HL-60 (cell line): ENCODE data around the gene DEFB132.

Experiments
- DNase-seq, 2 experiments: peaks; one replicate each; pipeline ENCODE4 v3.0.0-alpha.2; 2010 to 2020; ENCODE audit warnings: low read depth in 1 of 2, low spot score in 1 of 2
- H3K27ac ChIP-seq: fragments of 250-450 bp; sonication (Bioruptor Pico); replicated peaks from 2 replicates; pipeline ENCODE4 v1.5.1; 2020; ENCODE audit warnings: mild to moderate bottlenecking, moderate library complexity
- H3K27me3 ChIP-seq: fragments of 250-450 bp; sonication (Bioruptor Pico); 2 replicates; pipeline ENCODE4 v1.5.1; 2021; ENCODE audit warnings: mild to moderate bottlenecking, moderate library complexity; ENCODE audit not compliant: insufficient read depth, poor library complexity, severe bottlenecking
- H3K4me3 ChIP-seq: replicated peaks from 2 replicates; pipeline ENCODE4 v1.5.1; 2011; ENCODE audit warnings: mild to moderate bottlenecking, control low read depth, low read length; ENCODE audit not compliant: insufficient read depth
- CTCF ChIP-seq: IDR thresholded peaks from one replicate; pipeline ENCODE4 v1.5.1; 2011; ENCODE audit warnings: low read length, control low read depth, inconsistent platforms; ENCODE audit not compliant: insufficient read depth
- GABPA ChIP-seq: IDR thresholded peaks from 2 replicates; pipeline ENCODE4 v1.6.1; 2012; ENCODE audit warnings: low read depth
- POLR2AphosphoS5 ChIP-seq: IDR thresholded peaks from 2 replicates; pipeline ENCODE4 v1.6.1; 2012; ENCODE audit warnings: low read depth
- SPI1 ChIP-seq: IDR thresholded peaks from 2 replicates; pipeline ENCODE4 v1.6.1; 2012; ENCODE audit warnings: low read depth, mild to moderate bottlenecking, borderline replicate concordance
- TF ChIP-seq, protein P1 (sequence below): IDR thresholded peaks from 2 replicates; pipeline ENCODE4 v1.6.1; 2012; ENCODE audit warnings: low read depth; ENCODE audit not compliant: insufficient replicate concordance

The DEFB132 gene

GRCh38 chr20:272718-273117 is 15.2 kb downstream of the DEFB132 start:
- DNase-seq: no peak
- TF ChIP-seq POLR2AphosphoS5 (no peak), SPI1 (no peak), CTCF (no peak), GABPA (no peak)
- TF ChIP-seq, protein P1, sequence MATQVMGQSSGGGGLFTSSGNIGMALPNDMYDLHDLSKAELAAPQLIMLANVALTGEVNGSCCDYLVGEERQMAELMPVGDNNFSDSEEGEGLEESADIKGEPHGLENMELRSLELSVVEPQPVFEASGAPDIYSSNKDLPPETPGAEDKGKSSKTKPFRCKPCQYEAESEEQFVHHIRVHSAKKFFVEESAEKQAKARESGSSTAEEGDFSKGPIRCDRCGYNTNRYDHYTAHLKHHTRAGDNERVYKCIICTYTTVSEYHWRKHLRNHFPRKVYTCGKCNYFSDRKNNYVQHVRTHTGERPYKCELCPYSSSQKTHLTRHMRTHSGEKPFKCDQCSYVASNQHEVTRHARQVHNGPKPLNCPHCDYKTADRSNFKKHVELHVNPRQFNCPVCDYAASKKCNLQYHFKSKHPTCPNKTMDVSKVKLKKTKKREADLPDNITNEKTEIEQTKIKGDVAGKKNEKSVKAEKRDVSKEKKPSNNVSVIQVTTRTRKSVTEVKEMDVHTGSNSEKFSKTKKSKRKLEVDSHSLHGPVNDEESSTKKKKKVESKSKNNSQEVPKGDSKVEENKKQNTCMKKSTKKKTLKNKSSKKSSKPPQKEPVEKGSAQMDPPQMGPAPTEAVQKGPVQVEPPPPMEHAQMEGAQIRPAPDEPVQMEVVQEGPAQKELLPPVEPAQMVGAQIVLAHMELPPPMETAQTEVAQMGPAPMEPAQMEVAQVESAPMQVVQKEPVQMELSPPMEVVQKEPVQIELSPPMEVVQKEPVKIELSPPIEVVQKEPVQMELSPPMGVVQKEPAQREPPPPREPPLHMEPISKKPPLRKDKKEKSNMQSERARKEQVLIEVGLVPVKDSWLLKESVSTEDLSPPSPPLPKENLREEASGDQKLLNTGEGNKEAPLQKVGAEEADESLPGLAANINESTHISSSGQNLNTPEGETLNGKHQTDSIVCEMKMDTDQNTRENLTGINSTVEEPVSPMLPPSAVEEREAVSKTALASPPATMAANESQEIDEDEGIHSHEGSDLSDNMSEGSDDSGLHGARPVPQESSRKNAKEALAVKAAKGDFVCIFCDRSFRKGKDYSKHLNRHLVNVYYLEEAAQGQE: no peak
- H3K4me3 ChIP-seq: no peak overlapping the region
- no peaks in the 10 kb centered on the region for H3K27me3 ChIP-seq
- H3K27ac ChIP-seq: no peak overlapping the region

DNA sequence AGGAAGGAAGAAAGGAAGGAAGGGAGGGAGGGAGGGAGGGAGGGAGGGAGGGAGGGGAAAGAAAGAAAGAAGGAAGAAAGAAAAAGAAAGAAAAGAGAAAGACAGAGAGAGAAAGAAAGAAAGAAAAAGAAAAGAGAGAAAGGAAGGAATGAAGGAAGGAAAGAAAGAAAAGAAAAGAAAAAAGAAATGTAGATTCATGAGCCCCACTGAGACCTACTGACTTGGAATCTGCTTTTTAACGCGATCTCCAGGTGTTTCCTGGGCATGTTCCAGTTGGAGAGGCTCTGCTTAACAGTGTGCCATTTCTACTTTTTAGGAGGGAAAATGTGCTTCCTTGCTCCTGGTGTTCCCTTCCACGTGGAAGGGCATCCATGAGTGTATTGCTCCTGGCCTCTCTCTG is 16.4 kb downstream of the DEFB132 start:
- H3K27me3 ChIP-seq: no peaks in the 10 kb centered on the region
- no peak overlapping the region for H3K27ac ChIP-seq

DNA sequence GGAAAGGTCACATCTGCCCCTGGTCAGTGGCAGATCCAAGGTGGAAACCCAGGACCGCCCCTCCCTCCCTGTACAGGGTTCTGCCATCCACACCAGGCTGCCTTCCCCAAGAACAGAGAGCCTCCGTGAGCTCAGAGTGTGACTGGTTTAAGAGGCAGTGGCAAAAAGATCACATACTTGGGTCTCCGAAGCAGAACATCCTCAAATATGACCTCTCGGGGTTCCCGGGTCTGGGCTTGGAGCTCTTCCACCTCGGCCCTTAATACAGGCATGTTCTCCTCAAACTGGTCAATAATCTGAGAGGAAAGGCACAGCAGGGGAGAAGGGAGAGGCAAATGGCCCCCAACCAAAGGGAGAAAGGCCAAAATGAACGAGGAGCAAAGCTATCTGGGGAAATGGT is 18.3 kb downstream of the DEFB132 start:
- Histone ChIP-seq H3K27ac (no peak overlapping the region), H3K4me3 (no peak overlapping the region), H3K27me3 (no peaks in the 10 kb centered on the region)
- no peak for DNase-seq
- TF ChIP-seq, protein P1: no peak
- no peak for TF ChIP-seq CTCF
- TF ChIP-seq SPI1: no peak
- no peak for TF ChIP-seq POLR2AphosphoS5
- TF ChIP-seq GABPA: no peak

More for the DNA sequence above, 16.4 kb downstream of the DEFB132 start:
- H3K4me3 ChIP-seq: no peak overlapping the region
- TF ChIP-seq, protein P1: no peak
- TF ChIP-seq GABPA (no peak), CTCF (no peak), POLR2AphosphoS5 (no peak), SPI1 (no peak)
- no peak for DNase-seq
